ENCODE results near the gene ANKRD2.
"Not testable (repeated sequence)": the region's sequence is repeated elsewhere in the genome, so short reads cannot be mapped to it uniquely, and the experiment has no call there.

ANKRD2 gene
- total RNA-seq: 0 reads per million in 4 donors

GRCh38 chr10:97572214-97572989 is at the start of gene ANKRD2:
Gene ANKRD2 (plus strand): TSS chr10:97572779. CDS start chr10:97572789, 10 bp downstream.
- DNase-seq: peak in 3 of 5 donors; percentile 15 to 43 (median 33)

- DNase-seq: no peak
Observed at GRCh38 chr10:97522937-97523336, 49.6 kb upstream of the ANKRD2 start.

GRCh38 chr10:97525086-97525485 is 47.5 kb upstream of the ANKRD2 start:
- no peak for DNase-seq

- no peak for DNase-seq
Observed at GRCh38 chr10:97525683-97526110, 46.9 kb upstream of the ANKRD2 start.

GRCh38 chr10:97528876-97529275 is 43.7 kb upstream of the ANKRD2 start:
- DNase-seq: not testable (repeated sequence)

- no peak for DNase-seq
Observed at GRCh38 chr10:97529685-97530465, 42.7 kb upstream of the ANKRD2 start.

- no peak for DNase-seq
Observed at GRCh38 chr10:97531401-97531986, 41.1 kb upstream of the ANKRD2 start.

GRCh38 chr10:97532935-97533671 is 39.5 kb upstream of the ANKRD2 start:
- no peak for DNase-seq

GRCh38 chr10:97533888-97534287 is 38.7 kb upstream of the ANKRD2 start:
- DNase-seq: no peak

- peak in 1 of 5 donors; percentile 17 for DNase-seq
Observed at GRCh38 chr10:97534746-97535367, 37.7 kb upstream of the ANKRD2 start.

- DNase-seq: no peak
Observed at GRCh38 chr10:97537186-97537869, 35.3 kb upstream of the ANKRD2 start.

GRCh38 chr10:97538411-97538810 is 34.2 kb upstream of the ANKRD2 start:
- DNase-seq: no peak

GRCh38 chr10:97538839-97539238 is 33.7 kb upstream of the ANKRD2 start:
- DNase-seq: no peak

GRCh38 chr10:97539523-97540200 is 32.9 kb upstream of the ANKRD2 start:
- DNase-seq: no peak

GRCh38 chr10:97540669-97541500 is 31.7 kb upstream of the ANKRD2 start:
- no peak for DNase-seq

- no peak for DNase-seq
Observed at GRCh38 chr10:97542169-97543024, 30.2 kb upstream of the ANKRD2 start.

GRCh38 chr10:97543025-97543546 is 29.5 kb upstream of the ANKRD2 start:
- peak in 1 of 5 donors; percentile 44 for DNase-seq

- no peak for DNase-seq
Observed at GRCh38 chr10:97546456-97547270, 25.9 kb upstream of the ANKRD2 start.
